IMR-90 (cell line): Measurements from ENCODE around the gene AMPD3. TPM values are rescaled to one million over a fixed set of nuclear protein-coding genes. Genes with fewer than 3 reads are reported as not detected.

Experiments used
- ATAC-seq: fragments of 200-7000 bp; cut with Tn5 transposase; 2 replicates; pipeline ENCODE4 v1.9.1; 2020; ENCODE audit warnings: low read depth, mild to moderate bottlenecking, moderate library complexity
- BruUV-seq: library from RNA; stranded (reverse); fragments of 400-500 nt; replicated peaks from 2 replicates; lab custom pipeline; 2021; lab: Mats Ljungman, UMichigan
- CTCF ChIA-PET: fragments of 300-600 bp; formaldehyde crosslinking; extraction: SDS; loops from one replicate; lab custom pipeline; 2021; ENCODE audit warnings: antibody characterized with exemption; lab: Yijun Ruan, JAX
- POLR2A ChIA-PET: fragments of 300-600 bp; sonication (Branson Sonifier 250); formaldehyde crosslinking; loops from one replicate; lab custom pipeline; 2022; ENCODE audit warnings: antibody characterized with exemption; ENCODE audit not compliant: unreplicated experiment; lab: Charles Lee
- DNase-seq: peaks from one replicate; pipeline ENCODE4 v3.0.0; 2013
- H2AFZ ChIP-seq: replicated peaks from 2 replicates; pipeline ENCODE3; 2013; ENCODE audit warnings: low read length, mild to moderate bottlenecking; ENCODE audit not compliant: poor library complexity
- H2AK5ac ChIP-seq: 2 replicates; pipeline ENCODE4 v1.6.1; 2013; ENCODE audit warnings: low read depth, low read length, inconsistent platforms
- H2AK9ac ChIP-seq: replicated peaks from 2 replicates; pipeline ENCODE3; 2013; ENCODE audit warnings: mild to moderate bottlenecking, low read depth, low read length, moderate library complexity; ENCODE audit not compliant: poor library complexity
- H2BK120ac ChIP-seq: 2 replicates; pipeline ENCODE4 v1.6.1; 2013; ENCODE audit warnings: low read depth, low read length, inconsistent platforms
- H2BK15ac ChIP-seq: 3 replicates; pipeline ENCODE4 v1.6.1; 2013; ENCODE audit warnings: low read depth, low read length, inconsistent platforms
- H2BK20ac ChIP-seq: 2 replicates; pipeline ENCODE4 v1.6.1; 2013; ENCODE audit warnings: low read depth, mild to moderate bottlenecking, inconsistent platforms, low read length, moderate library complexity
- H2BK5ac ChIP-seq: 2 replicates; pipeline ENCODE4 v1.6.1; 2013; ENCODE audit warnings: mild to moderate bottlenecking, low read depth, low read length, inconsistent platforms; ENCODE audit not compliant: poor library complexity, severe bottlenecking
- H3K14ac ChIP-seq: replicated peaks from 2 replicates; pipeline ENCODE4 v1.6.1; 2013; ENCODE audit warnings: low read depth, low read length, inconsistent platforms
- H3K18ac ChIP-seq: 2 replicates; pipeline ENCODE4 v1.6.1; 2013; ENCODE audit warnings: low read depth, low read length, control low read depth
- H3K23ac ChIP-seq: 2 replicates; pipeline ENCODE4 v1.6.1; 2013; ENCODE audit warnings: low read depth, low read length, inconsistent platforms
- H3K27ac ChIP-seq: 2 replicates; pipeline ENCODE4 v1.5.1; 2013; ENCODE audit warnings: mild to moderate bottlenecking, control low read depth, low read length; ENCODE audit not compliant: insufficient read depth
- H3K27me3 ChIP-seq: 2 replicates; pipeline ENCODE4 v1.6.1; 2013; ENCODE audit warnings: low read length; ENCODE audit not compliant: control insufficient read depth, insufficient read depth
- H3K36me3 ChIP-seq: 2 replicates; pipeline ENCODE4 v1.6.1; 2013; ENCODE audit warnings: low read length, mixed read lengths; ENCODE audit not compliant: control insufficient read depth, insufficient read depth
- H3K4ac ChIP-seq: 2 replicates; pipeline ENCODE4 v1.6.1; 2013; ENCODE audit warnings: low read depth, low read length, inconsistent platforms
- H3K4me1 ChIP-seq: 2 replicates; pipeline ENCODE4 v1.6.1; 2013; ENCODE audit warnings: low read length, mixed read lengths; ENCODE audit not compliant: control insufficient read depth, insufficient read depth
- H3K4me2 ChIP-seq: 2 replicates; pipeline ENCODE4 v1.6.1; 2013; ENCODE audit warnings: low read depth, mild to moderate bottlenecking, control low read depth, low read length, moderate library complexity
- H3K4me3 ChIP-seq: 2 replicates; pipeline ENCODE4 v1.5.1; 2013; ENCODE audit warnings: low read depth, mild to moderate bottlenecking, control low read depth, low read length, moderate library complexity; ENCODE audit not compliant: insufficient read depth
- H3K56ac ChIP-seq: 2 replicates; pipeline ENCODE4 v1.6.1; 2013; ENCODE audit warnings: low read length, inconsistent platforms; ENCODE audit not compliant: insufficient read depth; ENCODE audit errors: extremely low read depth
- H3K79me1 ChIP-seq, 2 experiments: 2 replicates each; pipeline ENCODE4 v1.6.1; 2013; ENCODE audit warnings: low read length in 2 of 2, inconsistent platforms in 1 of 2, low read depth in 1 of 2
- H3K9ac ChIP-seq: 2 replicates; pipeline ENCODE4 v1.6.1; 2013; ENCODE audit warnings: low read depth, low read length, control low read depth
- H3K9me1 ChIP-seq: 2 replicates; pipeline ENCODE4 v1.6.1; 2013; ENCODE audit warnings: low read length, inconsistent platforms; ENCODE audit not compliant: insufficient read depth
- H3K9me3 ChIP-seq: 2 replicates; pipeline ENCODE4 v1.6.1; 2013; ENCODE audit warnings: low read length; ENCODE audit not compliant: control insufficient read depth, insufficient read depth
- H4K20me1 ChIP-seq: 2 replicates; pipeline ENCODE4 v1.6.1; 2013; ENCODE audit warnings: low read length, inconsistent platforms; ENCODE audit not compliant: insufficient read depth
- H4K5ac ChIP-seq: 2 replicates; pipeline ENCODE4 v1.6.1; 2013; ENCODE audit warnings: mild to moderate bottlenecking, low read depth, low read length, control low read depth
- H4K8ac ChIP-seq, 2 experiments: 2 replicates each; pipeline ENCODE4 v1.6.1; 2013; ENCODE audit warnings: low read depth in 2 of 2, low read length in 2 of 2, control low read depth in 1 of 2, inconsistent platforms in 1 of 2
- H4K91ac ChIP-seq: 2 replicates; pipeline ENCODE4 v1.6.1; 2013; ENCODE audit warnings: low read depth, low read length, inconsistent platforms; ENCODE audit not compliant: insufficient read depth
- ELK1 ChIP-seq: fragments of 150-350 bp; IDR thresholded peaks from 2 replicates; pipeline ENCODE4 v1.6.1; 2016; ENCODE audit warnings: low read depth, mild to moderate bottlenecking, low read length, moderate library complexity, borderline replicate concordance
- MAFK ChIP-seq: IDR thresholded peaks from 2 replicates; pipeline ENCODE4 v1.6.1; 2012; ENCODE audit warnings: low read depth, low read length, improper control_type of control experiment
- RCOR1 ChIP-seq: IDR thresholded peaks from 2 replicates; pipeline ENCODE4 v1.6.1; 2012; ENCODE audit warnings: mild to moderate bottlenecking, low read length, improper control_type of control experiment; ENCODE audit not compliant: insufficient replicate concordance
- RFX5 ChIP-seq: IDR thresholded peaks from 2 replicates; pipeline ENCODE4 v1.8.0; 2012; ENCODE audit warnings: low read depth, mild to moderate bottlenecking, low read length, moderate library complexity
- WGBS, 2 experiments: methylation state at CpG; one replicate each; pipeline versions ENCODE4 v1.1.5 to v1.1.7; 2013; ENCODE audit warnings: missing lambda C conversion rate in 2 of 2; ENCODE audit not compliant: insufficient read length in 1 of 2; ENCODE audit errors: extremely low coverage in 2 of 2; 5-methylcytosine and 5-hydroxymethylcytosine counted together
- dilution Hi-C: fragments of 300-500 bp; cut with HindIII; formaldehyde crosslinking; loops from one replicate; pipeline ENCODE4 v1.14.3; 2018; ENCODE audit warnings: low sequenced_read_pairs; ENCODE audit not compliant: unreplicated experiment
- in situ Hi-C: fragments of 300-500 bp; cut with MboI; formaldehyde crosslinking; loops from 3 replicates; pipeline ENCODE4 v1.14.3; 2019; ENCODE audit warnings: low sequenced_read_pairs, inconsistent platforms, mixed read lengths
- intact Hi-C: fragments of 100-400 bp; cut with micrococcal nuclease; formaldehyde crosslinking; loops from 2 replicates; pipeline ENCODE4 v1.10.0; 2022
- polyA plus RNA-seq, 3 experiments: library from polyadenylated mRNA; depleted of rRNA; stranded (reverse); fragments of >200 nt; gene quantifications; 2 replicates each; pipeline ENCODE4 v1.2.3, GENCODE V29; 2012; ENCODE audit warnings: low replicate concordance in 1 of 3
- total RNA-seq: library from RNA; depleted of rRNA; stranded (reverse); fragments of >200 nt; gene quantifications from 2 replicates; pipeline ENCODE4 v1.2.3, GENCODE V29; 2012

AMPD3 gene
- total and polyA plus RNA-seq, 2 of the 4 experiments (the other 2 are of a cell fraction), result 8.6 to 12.1 TPM

GRCh38 chr11:10488934-10489691, 34.0 kb downstream of the AMPD3 start:
- Histone ChIP-seq H3K9me1 (peaks cover 32% of the 10 kb centered on the region), H2BK5ac (peak overlapping the region; percentile 40), H2AK9ac (no peak overlapping the region), H3K9me3 (no peaks in the 10 kb centered on the region), H3K27ac (peak overlapping the region; percentile 18; the same call in 1 of the 2 replicates), H2AK5ac (peak overlapping the region; percentile 94), H3K4me1 (peaks cover 22% of the 10 kb centered on the region), H3K4me3 (no peak overlapping the region), H3K9ac (no peak overlapping the region), H2BK120ac (peak overlapping the region; percentile 27), H4K8ac (peak overlapping the region in 1 of 2 experiments; percentile 35; a peak in 1 of 4 replicates), H2BK20ac (peak overlapping the region; percentile 57), H4K5ac (no peak overlapping the region; the same call in 1 of the 2 replicates), H2BK15ac (peak overlapping the region; percentile 54; the same call in 2 of the 3 replicates), H3K4me2 (no peak overlapping the region), H3K23ac (no peak overlapping the region), H2AFZ (no peak overlapping the region), H3K4ac (peak overlapping the region; percentile 35), H3K14ac (0 out of 2 replicates have a peak overlapping the region, but pooled peaks have one; percentile 44), H4K20me1 (peaks cover 13% of the 10 kb centered on the region), H4K91ac (peak overlapping the region; percentile 63), H3K36me3 (peaks cover 36% of the 10 kb centered on the region), H3K18ac (no peak overlapping the region), H3K27me3 (no peaks in the 10 kb centered on the region), H3K56ac (no peak overlapping the region), H3K79me1 (peaks cover 20 to 50% of the 10 kb centered on the region in 2 experiments)
- DNase-seq (no peak), ATAC-seq (no peak)
- no TSS peak for BruUV-seq
- dilution Hi-C loops (no loop called here), in situ Hi-C loops (no loop called here), intact Hi-C loops (no loop called here)
- TF ChIP-seq RCOR1 (no peak), MAFK (no peak), ELK1 (no peak), RFX5 (no peak)
- ChIA-PET POLR2A (no interaction called here), CTCF (interaction anchor here (0.5 to 1.8 kb wide), 2 partner anchors 8 to 84 kb away, joined by 4 to 5 read pairs; no protein-coding TSS in a partner anchor)
- WGBS, 2 experiments, result 97% methylated on average over 7 of the region's 11 CpGs; no CpG with 5 or more reads in 1 of the 2 experiments
